GM12891 (cell line): ENCODE results near the gene PLCD4.

ENCODE experiments used
- POLR2A ChIP-seq: IDR thresholded peaks from 2 replicates; pipeline ENCODE4 v1.6.1; 2011; ENCODE audit warnings: low read depth, low read length, control low read depth
- POLR2AphosphoS5 ChIP-seq: IDR thresholded peaks from 2 replicates; pipeline ENCODE4 v1.6.1; 2011; ENCODE audit warnings: low read depth, low read length, control low read depth

DNA sequence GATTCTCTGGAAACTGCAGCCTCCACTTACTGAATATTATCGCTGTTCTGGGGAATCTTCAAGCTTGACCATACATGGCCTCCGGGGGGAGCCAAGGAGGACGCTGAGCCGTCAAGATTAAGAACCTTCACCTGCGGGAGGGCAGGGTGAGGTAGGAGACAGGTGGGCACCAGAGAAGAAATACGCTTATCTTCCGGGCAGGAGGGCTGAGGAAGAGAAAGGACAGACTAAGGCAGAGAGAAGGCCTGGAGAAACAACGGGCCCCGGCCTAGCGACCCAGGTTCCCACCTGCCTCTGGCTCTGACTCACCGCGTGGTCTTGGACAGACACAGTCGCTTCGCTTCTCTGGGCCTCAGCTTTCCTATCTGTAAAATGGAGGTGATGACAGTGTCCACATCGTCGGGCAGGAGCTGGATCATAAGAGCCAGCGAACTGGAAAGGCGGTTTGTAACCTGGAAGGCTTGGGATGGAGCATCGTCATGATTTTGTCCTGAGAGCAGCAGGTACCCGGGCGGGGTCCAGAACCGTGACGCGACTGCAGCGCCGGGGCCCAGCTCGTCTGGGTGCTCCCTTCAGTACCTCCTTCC lies 51.1 kb downstream of the PLCD4 start:
- TF ChIP-seq POLR2AphosphoS5 (no peak), POLR2A (no peak)
